Suprapubic skin (tissue), 3 donors: Measurements from ENCODE around the gene B3GNT5.

ENCODE experiments used
- EP300 ChIP-seq: sonication (generic); formaldehyde crosslinking; IDR thresholded peaks from one replicate; pipeline ENCODE4 v1.6.1; 2017; ENCODE audit warnings: antibody characterized with exemption
- POLR2A ChIP-seq, 2 donors: fragments of 450-650 bp; IDR thresholded peaks; one replicate each; pipeline ENCODE4 v1.6.1; 2017; ENCODE audit warnings: antibody characterized with exemption in 2 of 2, mild to moderate bottlenecking in 2 of 2, moderate library complexity in 2 of 2
- TF ChIP-seq, protein P1 (sequence below), 2 donors: fragments of 200-600 bp in 1 of 2; fragments of 450-650 bp in 1 of 2; sonication (generic) in 1 of 2; IDR thresholded peaks; one replicate each; pipeline ENCODE4 v1.5.1; 2016 to 2019; ENCODE audit warnings: antibody characterized with exemption in 2 of 2, mild to moderate bottlenecking in 1 of 2, moderate library complexity in 1 of 2

- TF ChIP-seq, protein P1, sequence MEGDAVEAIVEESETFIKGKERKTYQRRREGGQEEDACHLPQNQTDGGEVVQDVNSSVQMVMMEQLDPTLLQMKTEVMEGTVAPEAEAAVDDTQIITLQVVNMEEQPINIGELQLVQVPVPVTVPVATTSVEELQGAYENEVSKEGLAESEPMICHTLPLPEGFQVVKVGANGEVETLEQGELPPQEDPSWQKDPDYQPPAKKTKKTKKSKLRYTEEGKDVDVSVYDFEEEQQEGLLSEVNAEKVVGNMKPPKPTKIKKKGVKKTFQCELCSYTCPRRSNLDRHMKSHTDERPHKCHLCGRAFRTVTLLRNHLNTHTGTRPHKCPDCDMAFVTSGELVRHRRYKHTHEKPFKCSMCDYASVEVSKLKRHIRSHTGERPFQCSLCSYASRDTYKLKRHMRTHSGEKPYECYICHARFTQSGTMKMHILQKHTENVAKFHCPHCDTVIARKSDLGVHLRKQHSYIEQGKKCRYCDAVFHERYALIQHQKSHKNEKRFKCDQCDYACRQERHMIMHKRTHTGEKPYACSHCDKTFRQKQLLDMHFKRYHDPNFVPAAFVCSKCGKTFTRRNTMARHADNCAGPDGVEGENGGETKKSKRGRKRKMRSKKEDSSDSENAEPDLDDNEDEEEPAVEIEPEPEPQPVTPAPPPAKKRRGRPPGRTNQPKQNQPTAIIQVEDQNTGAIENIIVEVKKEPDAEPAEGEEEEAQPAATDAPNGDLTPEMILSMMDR (IDR thresholded peaks at IDR 0.05) = no peak
- TF ChIP-seq POLR2A (IDR thresholded peaks at IDR 0.05) = no peak
- TF ChIP-seq EP300 = no peak
These were observed 1.7 kb downstream of the B3GNT5 start for GRCh38 chr3:183254487-183255347.
